CD4-positive, alpha-beta T cell treated with Interleukin-4 for 4 hours (primary cell): Measurements from ENCODE around the gene COMMD8.
"Not testable (repeated sequence)": the region's sequence is repeated elsewhere in the genome, so short reads cannot be mapped to it uniquely, and the experiment has no call there.

Experiments used
- DNase-seq: peaks from one replicate; pipeline ENCODE4 v3.0.0-alpha.2; 2020

Gene COMMD8

GRCh38 chr4:47463235-47463956 lies at the start of gene COMMD8:
Gene COMMD8, minus strand, starts transcription at chr4:47463702. Its CDS starts 51 bp downstream, at chr4:47463651.
- DNase-seq = peak; percentile 98

GRCh38 chr4:47510506-47511143 lies 47.1 kb upstream of the COMMD8 start:
- peak; percentile 23 for DNase-seq

GRCh38 chr4:47505666-47506065 lies 42.2 kb upstream of the COMMD8 start:
- DNase-seq = no peak

GRCh38 chr4:47505147-47505546 lies 41.6 kb upstream of the COMMD8 start:
- no peak for DNase-seq

- no peak for DNase-seq
Measured at GRCh38 chr4:47500776-47501175, 37.3 kb upstream of the COMMD8 start.

GRCh38 chr4:47499700-47500099 lies 36.2 kb upstream of the COMMD8 start:
- no peak for DNase-seq

- no peak for DNase-seq
Measured at GRCh38 chr4:47498899-47499298, 35.4 kb upstream of the COMMD8 start.

- DNase-seq = no peak
Measured at GRCh38 chr4:47494124-47494430, 30.6 kb upstream of the COMMD8 start.

GRCh38 chr4:47493238-47494123 lies 30.0 kb upstream of the COMMD8 start:
- no peak for DNase-seq

- peak; percentile 16 for DNase-seq
Measured at GRCh38 chr4:47490550-47490949, 27.0 kb upstream of the COMMD8 start.

- DNase-seq = no peak
Measured at GRCh38 chr4:47488706-47489105, 25.2 kb upstream of the COMMD8 start.

- not testable (repeated sequence) for DNase-seq
Measured at GRCh38 chr4:47486727-47487126, 23.2 kb upstream of the COMMD8 start.

GRCh38 chr4:47486231-47486673 lies 22.8 kb upstream of the COMMD8 start:
- DNase-seq = no peak

- no peak for DNase-seq
Measured at GRCh38 chr4:47485768-47486167, 22.3 kb upstream of the COMMD8 start.

- peak; percentile 71 for DNase-seq
Measured at GRCh38 chr4:47485047-47485692, 21.7 kb upstream of the COMMD8 start, which contains the start of gene ATP10D. Gene ATP10D, plus strand, starts transcription at chr4:47485275. Its CDS starts 27,266 bp downstream, at chr4:47512541.

GRCh38 chr4:47484168-47484567 lies 20.7 kb upstream of the COMMD8 start:
- DNase-seq = no peak

GRCh38 chr4:47483745-47484144 lies 20.2 kb upstream of the COMMD8 start:
- no peak for DNase-seq

- peak; percentile 28 for DNase-seq
Measured at GRCh38 chr4:47482326-47482725, 18.8 kb upstream of the COMMD8 start.

- DNase-seq = no peak
Measured at GRCh38 chr4:47478804-47479203, 15.3 kb upstream of the COMMD8 start.

- DNase-seq = no peak
Measured at GRCh38 chr4:47475411-47475810, 11.9 kb upstream of the COMMD8 start.

- DNase-seq = no peak
Measured at GRCh38 chr4:47474799-47475198, 11.3 kb upstream of the COMMD8 start.

GRCh38 chr4:47473141-47473750 lies 9.7 kb upstream of the COMMD8 start:
- no peak for DNase-seq

- DNase-seq = no peak
Measured at GRCh38 chr4:47471591-47471990, 8.1 kb upstream of the COMMD8 start.
